Fibroblast of pulmonary artery (primary cell): Measurements from ENCODE around the gene NAA10.

Source experiments
- DNase-seq: peaks from one replicate; pipeline ENCODE4 v3.0.0-alpha.2; 2010; ENCODE audit warnings: low read depth
- H3K4me3 ChIP-seq: replicated peaks from 2 replicates; pipeline ENCODE4 v1.5.1; 2011; ENCODE audit warnings: low read depth, mild to moderate bottlenecking, control low read depth, low read length, moderate library complexity
- TF ChIP-seq, protein P1 (sequence below): IDR thresholded peaks from 2 replicates; pipeline ENCODE4 v1.5.1; 2011; ENCODE audit warnings: mild to moderate bottlenecking, control low read depth, low read length, inconsistent platforms; ENCODE audit errors: missing control alignments

Gene NAA10

GRCh38 chrX:153973127-153974002 lies 38.5 kb upstream of the NAA10 start:
- peak overlapping the region; percentile 89 for H3K4me3 ChIP-seq
- TF ChIP-seq, protein P1, sequence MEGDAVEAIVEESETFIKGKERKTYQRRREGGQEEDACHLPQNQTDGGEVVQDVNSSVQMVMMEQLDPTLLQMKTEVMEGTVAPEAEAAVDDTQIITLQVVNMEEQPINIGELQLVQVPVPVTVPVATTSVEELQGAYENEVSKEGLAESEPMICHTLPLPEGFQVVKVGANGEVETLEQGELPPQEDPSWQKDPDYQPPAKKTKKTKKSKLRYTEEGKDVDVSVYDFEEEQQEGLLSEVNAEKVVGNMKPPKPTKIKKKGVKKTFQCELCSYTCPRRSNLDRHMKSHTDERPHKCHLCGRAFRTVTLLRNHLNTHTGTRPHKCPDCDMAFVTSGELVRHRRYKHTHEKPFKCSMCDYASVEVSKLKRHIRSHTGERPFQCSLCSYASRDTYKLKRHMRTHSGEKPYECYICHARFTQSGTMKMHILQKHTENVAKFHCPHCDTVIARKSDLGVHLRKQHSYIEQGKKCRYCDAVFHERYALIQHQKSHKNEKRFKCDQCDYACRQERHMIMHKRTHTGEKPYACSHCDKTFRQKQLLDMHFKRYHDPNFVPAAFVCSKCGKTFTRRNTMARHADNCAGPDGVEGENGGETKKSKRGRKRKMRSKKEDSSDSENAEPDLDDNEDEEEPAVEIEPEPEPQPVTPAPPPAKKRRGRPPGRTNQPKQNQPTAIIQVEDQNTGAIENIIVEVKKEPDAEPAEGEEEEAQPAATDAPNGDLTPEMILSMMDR = no peak
- DNase-seq = no peak

- peak within 1 kb of the TSS; percentile 89 for H3K4me3 ChIP-seq
- peak; percentile 85 for DNase-seq
- TF ChIP-seq, protein P1 = no peak
These were observed 37.7 kb upstream of the NAA10 start, which contains the start of gene TMEM187 for GRCh38 chrX:153972368-153973126. Gene TMEM187 (plus strand): TSS chrX:153972754. CDS start chrX:153982063, 9,309 bp downstream.

GRCh38 chrX:153971450-153972367 lies 36.9 kb upstream of the NAA10 start, which contains the start of gene HCFC1:
Gene HCFC1 (minus strand): TSS chrX:153971818. CDS start chrX:153970840, 978 bp downstream.
- TF ChIP-seq, protein P1 = no peak
- peak within 1 kb of the TSS; percentile 89 for H3K4me3 ChIP-seq
- DNase-seq = peak; percentile 87

DNA sequence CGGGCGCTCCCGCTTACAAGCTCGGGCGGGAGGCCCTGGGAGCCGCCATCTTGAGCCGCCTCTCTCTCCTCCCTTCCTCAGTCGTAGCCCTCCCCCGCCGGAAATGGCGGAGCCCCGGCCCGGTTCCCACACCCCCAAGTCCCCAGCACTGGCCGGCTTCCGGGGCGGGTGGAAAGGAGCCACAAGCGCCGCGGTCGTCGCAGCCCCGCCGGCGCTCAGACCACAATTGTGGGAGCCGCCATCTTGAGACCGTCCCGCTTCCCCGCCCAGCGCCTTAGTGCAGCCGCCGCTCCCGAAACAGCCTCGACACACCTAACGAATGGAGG lies 36.2 kb upstream of the NAA10 start:
- DNase-seq = peak; percentile 86
- peak overlapping the region; percentile 89 for H3K4me3 ChIP-seq
- TF ChIP-seq, protein P1 = no peak

GRCh38 chrX:153970357-153971123 lies 35.7 kb upstream of the NAA10 start:
- H3K4me3 ChIP-seq = peak overlapping the region; percentile 89
- peak; percentile 74 for DNase-seq
- TF ChIP-seq, protein P1 = no peak

GRCh38 chrX:153969904-153970356 lies 35.1 kb upstream of the NAA10 start:
- peak; percentile 35 for DNase-seq
- H3K4me3 ChIP-seq = peak overlapping the region; percentile 89
- TF ChIP-seq, protein P1 = no peak
